Measurements from ENCODE around the gene PHIP.

DNA sequence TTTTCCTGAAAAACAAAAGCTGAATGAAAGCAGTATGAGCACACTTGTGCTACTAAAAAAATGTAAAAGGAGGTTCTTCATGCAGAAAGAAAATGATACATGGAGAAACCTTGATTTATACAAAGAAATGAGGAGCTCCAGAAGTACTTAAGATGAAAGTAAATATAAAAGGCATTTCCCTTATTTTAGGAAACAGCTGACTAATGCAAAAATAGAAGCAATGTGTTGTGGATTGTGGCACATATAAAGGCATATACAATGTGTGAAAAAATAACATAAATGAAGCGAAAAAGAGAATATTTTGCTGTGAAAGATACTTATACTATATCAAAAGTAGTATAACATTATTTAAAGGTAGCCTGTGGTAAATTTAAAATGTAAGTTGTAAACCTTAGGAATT is 41.2 kb upstream of the PHIP start:
- TF ChIP-seq, protein P1, sequence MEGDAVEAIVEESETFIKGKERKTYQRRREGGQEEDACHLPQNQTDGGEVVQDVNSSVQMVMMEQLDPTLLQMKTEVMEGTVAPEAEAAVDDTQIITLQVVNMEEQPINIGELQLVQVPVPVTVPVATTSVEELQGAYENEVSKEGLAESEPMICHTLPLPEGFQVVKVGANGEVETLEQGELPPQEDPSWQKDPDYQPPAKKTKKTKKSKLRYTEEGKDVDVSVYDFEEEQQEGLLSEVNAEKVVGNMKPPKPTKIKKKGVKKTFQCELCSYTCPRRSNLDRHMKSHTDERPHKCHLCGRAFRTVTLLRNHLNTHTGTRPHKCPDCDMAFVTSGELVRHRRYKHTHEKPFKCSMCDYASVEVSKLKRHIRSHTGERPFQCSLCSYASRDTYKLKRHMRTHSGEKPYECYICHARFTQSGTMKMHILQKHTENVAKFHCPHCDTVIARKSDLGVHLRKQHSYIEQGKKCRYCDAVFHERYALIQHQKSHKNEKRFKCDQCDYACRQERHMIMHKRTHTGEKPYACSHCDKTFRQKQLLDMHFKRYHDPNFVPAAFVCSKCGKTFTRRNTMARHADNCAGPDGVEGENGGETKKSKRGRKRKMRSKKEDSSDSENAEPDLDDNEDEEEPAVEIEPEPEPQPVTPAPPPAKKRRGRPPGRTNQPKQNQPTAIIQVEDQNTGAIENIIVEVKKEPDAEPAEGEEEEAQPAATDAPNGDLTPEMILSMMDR (IDR thresholded peaks at IDR 0.05) = no peak
- TF ChIP-seq POLR2A (IDR thresholded peaks at IDR 0.05) = no peak
- no peak for TF ChIP-seq POLR2AphosphoS5 (IDR thresholded peaks at IDR 0.05)

All from suprapubic skin (tissue), 4 donors.